Fibroblast of skin of back (primary cell): ENCODE measurements around the gene PTEN.
"Not testable (repeated sequence)": the region's sequence is repeated elsewhere in the genome, so short reads cannot be mapped to it uniquely, and the experiment has no call there.

Source experiments
- DNase-seq: peaks from one replicate; pipeline ENCODE4 v3.0.0-alpha.2; 2013

The PTEN gene

DNA sequence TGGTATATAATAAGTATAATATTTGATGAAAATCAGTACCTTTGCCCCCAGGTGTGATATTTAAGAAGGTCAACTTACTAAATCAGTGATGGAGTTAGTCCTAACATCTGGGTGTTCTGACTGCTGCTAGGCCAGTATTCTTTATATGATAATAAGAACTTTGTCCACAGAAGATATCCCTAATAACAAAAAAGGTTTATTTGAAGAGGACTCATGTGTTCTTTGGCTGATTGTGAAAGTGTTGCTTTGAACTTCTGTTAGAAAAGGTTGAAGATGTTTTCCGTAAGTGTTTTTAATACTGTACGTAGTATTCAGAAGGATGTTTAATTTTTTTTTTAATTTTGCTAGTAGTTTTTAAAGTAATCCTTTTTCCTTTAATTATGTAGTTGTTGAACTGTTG is 10.2 kb downstream of the PTEN start:
- DNase-seq: no peak

DNA sequence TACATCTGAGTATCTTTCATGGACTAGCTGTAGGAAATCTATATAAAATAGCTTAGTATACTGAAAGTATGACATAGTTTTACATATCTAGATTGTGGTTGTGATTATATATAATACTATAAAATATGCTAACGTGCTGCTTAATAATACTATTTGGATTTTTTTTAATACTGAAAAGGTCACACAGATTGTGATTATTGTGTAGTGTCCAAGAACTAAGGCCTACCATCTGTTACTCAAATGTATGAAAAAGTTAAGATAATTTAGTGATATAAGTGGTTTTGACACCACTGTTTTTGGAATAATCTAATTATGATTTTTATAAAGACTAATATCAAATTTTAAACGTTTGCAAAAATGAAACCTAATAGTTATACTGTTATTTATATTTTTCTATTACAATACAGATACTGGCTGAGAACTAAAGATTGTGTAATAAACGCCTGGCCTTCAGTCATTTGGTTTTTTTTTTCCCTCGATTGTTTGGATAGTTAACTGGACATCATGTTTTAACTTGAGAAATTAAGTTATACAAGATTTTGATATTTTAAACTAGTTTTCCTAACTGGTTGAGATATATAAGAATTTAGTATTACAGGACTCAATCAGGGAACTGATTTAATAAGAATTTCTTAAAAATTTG is 12.6 kb downstream of the PTEN start:
- no peak for DNase-seq

DNA sequence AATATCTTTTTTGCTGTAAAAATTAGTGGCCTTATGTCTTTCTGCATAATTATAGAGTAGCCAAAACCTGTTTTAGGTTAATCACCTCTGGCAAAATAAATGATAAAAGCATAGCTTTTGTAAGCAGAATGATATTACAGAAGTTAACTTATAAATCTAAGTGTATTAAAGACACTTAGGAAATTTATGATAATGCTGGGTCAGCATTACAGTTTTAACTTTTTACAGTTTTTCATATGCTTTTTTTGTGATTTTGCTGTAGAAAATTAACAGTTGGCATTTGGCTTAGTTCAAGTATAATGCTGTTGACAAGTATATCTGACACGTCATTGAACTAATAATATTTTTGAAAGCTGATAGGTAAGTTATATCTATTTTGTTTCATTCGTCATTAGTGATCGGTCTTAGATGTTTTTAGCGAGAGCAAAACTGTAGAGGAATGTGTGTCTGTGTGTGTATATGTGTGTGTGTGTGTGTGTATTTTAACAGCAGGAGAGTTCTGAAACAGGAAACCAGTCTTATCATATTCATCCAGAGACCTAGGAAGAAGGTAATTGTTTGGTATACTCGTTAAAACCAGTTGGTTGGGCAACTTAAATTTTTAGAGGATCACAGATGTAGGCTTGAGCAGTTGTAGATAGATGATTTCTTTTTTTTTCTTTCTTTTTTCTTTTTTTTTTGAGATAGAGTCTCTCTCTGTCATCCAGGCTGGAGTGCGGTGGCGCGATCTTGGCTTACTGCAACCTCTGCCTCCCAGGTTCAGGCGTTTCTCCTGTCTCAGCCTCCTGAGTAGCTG is 15.4 kb downstream of the PTEN start:
- no peak for DNase-seq

DNA sequence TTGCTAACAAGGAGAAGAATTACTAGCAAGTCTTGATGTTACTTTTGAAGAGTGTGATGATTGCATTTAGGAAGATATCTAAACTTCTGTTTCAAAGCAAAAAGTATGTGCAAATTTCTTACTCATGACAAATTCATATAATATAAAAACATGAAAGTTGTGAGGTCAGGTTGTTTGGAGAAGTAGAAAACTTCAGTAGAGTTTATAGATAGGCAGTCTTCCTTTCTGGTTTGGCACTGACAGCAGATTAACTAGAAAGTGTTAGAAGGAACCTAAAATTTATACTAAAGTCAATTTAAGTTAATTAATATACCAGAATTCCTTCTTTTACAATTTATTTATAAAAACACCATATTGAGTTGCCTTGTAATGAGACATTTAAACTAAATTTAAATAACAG is 16.9 kb downstream of the PTEN start:
- no peak for DNase-seq

DNA sequence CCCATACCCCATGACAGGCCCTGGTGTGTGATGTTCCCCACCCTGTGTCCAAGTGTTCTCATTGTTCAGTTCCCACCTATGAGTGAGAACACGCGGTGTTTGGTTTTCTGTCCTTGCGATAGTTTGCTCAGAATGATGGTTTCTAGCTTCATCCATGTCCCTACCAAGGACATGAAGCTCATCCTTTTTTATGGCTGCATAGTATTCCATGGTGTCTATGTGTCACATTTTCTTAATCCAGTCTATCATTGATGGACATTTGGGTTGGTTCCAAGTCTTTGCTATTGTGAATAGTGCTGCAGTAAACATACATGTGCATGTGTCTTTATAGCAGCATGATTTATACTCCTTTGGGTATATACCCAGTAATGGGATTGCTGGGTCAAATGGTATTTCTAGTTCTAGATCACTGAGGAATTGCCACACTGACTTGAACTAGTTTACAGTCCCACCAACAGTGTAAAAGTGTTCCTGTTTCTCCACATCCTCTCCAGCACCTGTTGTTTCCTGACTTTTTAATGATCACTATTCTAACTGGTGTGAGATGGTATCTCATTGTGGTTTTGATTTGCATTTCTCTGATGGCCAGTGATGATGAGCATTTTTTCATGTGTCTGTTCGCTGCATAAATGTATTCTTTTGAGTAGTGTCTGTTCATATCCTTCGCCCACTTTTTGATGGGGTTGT is 18.1 kb downstream of the PTEN start:
- DNase-seq: not testable (repeated sequence)

DNA sequence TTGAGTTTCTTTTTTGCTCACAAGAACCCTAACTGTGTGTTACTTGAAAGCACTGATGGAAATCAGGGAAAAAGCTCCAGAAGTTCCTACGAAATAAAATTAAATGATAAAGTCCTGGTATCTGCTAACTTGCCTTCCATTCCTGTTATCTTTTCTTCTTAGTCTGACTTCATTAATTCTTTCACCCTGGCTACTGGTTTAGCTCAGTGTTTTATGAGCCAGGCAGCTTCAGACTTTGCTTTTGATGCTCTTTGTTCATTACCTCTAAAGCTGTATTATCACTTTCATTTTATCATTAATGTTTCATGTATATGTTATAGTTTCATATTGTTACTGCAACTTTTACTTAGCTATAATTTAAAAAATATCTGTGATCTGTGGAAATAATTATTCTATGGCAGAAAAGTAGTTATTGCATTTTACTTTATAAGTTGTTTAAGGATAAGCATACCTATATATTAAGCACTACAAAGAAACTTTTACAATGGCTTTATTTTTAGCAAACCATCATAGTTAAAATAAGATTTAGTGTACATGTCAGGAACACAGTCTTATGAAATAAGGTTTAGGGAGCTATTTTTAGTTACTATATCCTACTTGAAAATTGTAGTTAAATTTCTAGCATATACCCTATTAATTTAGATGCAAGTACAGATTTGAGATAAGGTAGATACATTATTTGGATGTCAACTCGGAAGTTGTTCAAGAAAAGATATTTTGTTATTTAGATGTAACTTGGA is 19.3 kb downstream of the PTEN start:
- DNase-seq: no peak

DNA sequence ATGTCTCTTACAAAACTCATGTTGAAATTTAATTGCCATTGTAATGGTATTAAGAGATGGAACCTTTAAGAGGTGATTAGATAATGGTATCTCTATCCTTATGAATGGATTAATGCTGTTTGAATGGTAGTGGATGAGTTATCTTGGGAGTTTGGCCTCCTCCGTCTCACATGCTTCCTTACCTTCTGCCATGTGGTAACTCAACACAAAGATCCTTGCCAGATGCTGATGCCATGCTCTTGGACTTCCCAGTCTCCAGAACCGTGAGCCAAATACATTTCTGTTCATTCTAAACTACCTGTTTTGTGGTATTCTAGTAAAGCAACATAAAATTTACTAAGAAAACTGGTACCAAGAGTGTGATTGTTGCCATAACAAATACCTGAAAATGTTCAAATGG is 23.2 kb downstream of the PTEN start:
- DNase-seq: no peak

DNA sequence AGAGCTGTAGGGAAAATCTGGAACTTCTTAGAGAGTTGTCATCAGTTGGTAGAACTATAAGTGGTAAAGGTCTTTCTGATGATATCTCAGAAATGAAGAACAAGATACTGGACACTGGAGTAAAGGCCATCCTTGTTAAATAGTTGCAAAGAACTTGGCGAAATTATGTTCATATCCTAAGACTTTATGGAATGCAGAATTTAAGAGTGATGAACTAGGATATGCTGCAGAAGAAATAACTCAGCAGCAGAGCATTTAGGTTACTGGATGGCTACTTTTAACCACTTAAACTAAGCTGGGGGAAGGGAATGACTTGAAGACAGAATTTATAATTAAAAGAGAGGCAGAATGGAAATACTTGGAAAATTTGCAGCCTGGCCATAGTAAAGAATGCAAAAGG is 23.7 kb downstream of the PTEN start:
- peak; percentile 56 for DNase-seq

DNA sequence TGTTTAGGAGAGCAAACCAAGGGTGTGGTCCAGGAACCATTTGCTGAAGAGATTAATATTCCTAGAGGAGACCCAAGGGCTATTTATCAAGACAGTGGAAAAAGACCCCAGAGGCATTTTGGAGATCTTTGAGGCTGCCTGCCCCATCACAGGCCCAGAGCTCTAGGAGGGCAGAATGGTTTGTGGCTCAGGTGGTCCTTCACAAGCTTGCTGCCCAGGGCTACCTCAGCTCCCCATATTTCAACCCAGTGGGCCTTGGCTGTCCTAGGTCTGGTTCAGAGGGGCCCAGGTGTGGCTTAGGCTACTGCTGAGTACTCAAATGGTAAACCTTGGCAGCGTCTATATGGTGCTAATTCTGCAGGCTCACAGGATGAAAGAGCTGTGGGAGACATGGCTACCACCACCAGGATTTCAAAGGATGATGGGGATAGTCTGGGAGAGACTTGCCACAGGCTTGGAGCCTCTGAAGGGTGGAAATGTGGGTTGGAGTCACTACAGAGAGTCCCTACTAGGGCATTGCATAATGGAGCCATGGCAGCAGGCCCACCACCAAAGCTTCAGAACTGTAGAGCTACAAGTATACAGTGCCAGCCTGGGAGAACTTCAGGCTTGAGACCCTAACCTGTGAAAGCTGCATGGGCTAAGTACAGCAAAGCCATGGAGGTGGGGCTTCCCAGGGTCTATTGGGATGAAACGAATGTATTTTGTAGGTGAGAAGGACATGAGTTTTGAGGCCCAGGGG is 24.3 kb downstream of the PTEN start:
- DNase-seq: no peak

DNA sequence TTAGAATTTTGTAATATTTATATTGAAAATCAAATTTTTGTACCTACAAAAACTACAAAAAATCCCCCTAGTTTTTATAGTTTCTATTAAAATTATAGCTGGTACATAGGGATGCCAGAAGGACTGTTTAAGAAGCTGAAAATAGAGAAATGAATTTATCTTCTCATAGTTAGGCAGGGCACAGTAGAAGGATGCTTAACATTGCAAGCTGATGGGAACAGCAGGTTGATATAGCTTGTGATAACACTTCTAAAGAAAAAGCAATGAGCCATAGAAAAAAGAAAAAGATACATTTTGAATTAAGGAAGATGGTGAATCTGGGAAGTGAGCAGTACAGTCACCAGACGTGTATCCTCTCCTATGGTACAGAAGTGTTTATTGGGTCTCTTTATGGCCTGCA is 32.0 kb downstream of the PTEN start:
- DNase-seq: no peak

DNA sequence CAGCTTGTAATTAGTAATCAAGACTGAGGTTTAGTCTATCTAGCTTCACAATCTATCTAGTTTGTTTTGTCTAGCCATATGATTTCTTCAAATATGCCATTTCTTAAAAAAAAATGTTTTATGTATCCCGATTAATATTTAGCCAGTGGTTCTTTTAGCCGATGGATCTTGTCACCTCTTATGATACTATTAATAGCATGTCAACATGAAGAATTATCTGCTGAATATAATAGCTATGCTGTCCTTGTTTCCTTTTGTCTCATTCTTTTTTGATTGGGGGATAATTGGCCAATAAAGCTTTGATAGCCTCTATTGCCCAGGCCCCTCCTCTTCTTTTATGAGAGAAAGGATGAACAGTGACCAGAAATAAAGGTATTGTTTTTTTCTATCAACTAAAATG is 32.8 kb downstream of the PTEN start:
- no peak for DNase-seq

DNA sequence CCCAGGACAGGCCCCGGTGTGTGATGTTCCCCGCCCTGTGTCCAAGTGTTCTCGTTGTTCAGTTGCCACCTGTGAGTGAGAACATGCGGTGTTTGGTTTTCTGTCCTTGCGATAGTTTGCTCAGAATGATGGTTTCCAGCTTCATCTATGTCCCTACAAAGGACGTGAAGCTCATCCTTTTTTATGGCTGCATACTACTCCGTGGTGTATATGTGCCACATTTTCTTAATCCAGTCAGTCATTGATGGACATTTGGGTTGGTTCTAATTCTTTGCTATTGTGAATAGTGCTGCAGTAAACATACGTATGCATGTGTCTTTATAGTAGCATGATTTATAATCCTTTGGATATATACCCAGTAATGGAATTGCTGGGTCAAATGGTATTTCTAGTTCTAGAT is 34.5 kb downstream of the PTEN start:
- DNase-seq: not testable (repeated sequence)

DNA sequence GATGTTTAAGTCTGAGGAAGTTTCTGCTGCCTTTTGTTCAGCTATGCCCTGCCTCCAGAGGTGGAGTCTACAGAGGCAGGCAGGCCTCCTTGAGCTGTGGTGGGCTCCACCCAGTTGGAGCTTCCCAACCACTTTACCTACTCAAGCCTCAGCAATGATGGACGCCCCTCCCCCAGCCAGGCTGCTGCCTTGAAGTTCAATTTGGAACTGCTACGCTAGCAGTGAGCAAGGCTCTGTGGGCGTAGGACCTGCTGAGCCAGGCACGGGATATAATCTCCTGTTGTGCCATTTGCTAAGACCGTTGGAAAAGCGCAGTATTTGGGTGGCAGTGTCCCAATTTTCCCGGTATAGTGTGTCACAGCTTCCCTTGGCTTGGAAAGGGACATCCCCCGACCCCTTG is 40.0 kb downstream of the PTEN start:
- not testable (repeated sequence) for DNase-seq

DNA sequence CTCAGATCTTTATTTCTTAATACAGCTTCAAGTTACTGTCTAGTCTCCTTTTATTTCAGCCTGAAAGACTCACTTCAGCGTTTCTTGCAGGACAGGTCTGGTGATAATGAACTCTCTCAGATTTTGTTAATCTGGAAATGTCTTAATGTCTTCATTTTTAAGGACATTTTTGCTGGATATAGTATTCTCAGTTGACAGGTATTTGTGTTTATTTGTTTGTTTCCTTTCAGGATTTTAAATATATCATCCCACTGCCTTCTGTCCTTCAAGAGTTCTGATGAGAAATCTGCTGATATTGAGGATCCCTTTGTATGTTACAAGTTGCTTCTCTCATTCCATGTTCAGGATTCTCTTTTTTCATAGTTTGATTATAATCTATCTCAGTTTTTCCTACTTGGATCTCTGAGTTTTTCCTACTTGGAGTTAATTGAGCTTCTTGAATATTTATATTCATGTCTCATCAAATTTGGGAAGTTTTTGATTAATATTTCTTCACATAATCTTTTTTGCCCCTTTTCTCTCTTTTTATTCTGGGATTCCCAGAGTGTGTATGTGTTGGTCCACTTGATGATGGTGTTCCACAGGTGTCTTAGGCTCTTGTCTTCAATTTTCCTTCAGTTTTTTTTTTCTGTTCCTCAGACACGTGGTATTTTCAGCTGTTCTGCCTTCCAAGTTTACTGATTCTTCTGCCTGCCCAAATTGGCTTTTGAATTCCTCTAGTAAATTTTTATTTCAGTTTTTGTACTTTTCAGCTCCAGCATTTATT is 49.9 kb downstream of the PTEN start:
- DNase-seq: no peak

DNA sequence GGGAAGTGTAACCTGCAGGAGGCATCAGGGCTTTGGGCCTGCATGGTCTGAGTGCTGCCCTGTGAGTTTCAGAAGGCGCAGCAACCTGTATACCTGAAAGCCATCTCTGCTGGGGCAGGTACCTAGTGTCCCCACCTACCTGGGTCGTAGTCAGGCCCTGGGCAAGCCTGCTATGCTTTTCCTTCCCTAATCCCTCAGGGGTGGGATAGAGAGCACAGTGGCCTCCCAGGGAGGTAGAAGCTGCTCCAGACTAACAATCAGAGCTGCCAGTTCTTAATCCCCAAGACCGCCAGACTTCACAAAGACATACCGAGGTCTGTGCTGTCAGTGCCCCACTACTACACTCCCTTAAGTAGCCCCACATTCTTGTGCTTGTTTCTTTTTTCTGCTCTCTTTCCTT is 52.0 kb downstream of the PTEN start:
- no peak for DNase-seq

DNA sequence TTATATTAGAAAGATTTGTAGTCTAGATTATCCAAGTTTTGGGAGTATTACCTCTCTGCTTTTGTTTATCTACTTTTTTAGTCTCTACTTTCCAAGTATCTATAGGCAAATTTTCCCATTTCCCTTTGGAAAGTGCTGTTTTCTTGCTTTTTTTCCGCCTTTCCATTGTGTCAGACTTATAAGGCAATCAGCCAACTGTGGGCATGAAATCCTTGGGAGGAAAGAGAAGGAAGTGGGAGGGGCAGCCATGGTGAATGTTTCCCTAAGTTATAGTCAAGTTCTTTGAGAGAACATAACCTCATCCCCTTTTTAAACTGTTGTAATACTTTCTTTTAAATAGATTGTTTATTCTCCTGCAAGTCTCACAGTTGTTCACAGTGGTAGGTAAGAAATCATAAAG is 52.6 kb downstream of the PTEN start:
- DNase-seq: peak; percentile 37

DNA sequence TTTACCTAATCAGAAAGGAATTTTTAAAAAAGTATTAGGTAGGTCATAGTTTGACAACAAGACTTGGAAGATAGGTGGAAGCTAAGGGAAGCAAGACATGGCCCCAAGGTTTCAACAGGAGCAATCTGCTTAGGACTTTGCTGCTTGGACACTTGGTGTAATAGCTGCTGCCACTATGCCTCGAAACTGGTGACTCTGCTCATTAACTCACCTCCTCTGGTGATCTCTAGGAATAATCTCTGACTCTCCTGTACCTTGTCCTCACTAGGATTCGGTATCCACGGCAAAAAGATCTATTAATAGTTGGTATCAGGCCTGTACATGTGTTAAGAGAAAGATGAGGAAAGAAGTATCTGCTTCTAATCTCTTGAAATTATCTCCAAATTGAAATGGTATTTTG is 53.1 kb downstream of the PTEN start:
- no peak for DNase-seq

DNA sequence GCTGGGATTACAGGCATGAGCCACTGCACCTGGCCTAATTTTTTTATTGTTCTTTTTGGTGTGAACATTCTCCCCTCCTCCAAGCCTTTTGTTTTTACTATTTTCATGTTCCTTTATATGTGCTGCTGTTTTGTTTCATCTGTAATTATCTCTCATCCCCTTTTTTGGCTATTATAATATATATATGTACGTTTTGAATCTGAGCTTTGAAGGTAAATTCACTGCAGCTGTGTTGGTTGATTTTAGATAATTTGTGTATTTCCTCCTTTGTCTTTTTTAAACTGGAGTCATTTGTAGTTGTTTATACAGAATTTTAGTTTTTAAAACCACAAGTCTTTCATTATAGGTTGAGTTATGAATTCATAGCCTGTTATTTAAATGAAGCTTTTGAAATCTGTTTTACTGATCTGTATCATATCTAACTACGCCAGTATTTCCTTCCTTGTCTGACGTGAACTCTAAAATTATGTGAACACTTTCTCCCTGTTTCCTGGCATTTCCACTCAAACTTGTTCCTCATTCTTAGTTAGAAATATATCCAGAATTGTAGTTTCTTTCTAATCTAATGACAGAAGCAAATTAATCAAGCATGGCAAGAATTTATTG is 54.9 kb downstream of the PTEN start:
- DNase-seq: no peak

DNA sequence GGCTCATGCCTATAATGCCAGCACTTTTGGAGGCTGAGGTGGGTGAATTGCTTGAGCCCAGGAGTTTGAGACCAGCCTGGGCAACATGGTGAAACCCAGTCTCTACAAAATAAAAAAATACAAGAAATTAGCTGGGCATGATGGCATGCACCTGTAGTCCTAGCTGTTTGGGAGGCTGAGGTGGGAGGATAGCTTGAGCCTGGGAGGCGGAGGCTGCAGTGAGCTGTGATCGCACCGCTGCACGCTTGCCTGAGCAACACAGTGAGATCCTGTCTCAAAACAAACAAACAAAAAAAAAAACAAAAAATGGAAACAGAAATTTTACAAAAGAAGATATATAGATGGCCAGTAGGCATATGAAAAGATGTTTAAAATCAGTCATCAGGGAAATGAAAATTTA is 57.1 kb downstream of the PTEN start:
- DNase-seq: no peak

DNA sequence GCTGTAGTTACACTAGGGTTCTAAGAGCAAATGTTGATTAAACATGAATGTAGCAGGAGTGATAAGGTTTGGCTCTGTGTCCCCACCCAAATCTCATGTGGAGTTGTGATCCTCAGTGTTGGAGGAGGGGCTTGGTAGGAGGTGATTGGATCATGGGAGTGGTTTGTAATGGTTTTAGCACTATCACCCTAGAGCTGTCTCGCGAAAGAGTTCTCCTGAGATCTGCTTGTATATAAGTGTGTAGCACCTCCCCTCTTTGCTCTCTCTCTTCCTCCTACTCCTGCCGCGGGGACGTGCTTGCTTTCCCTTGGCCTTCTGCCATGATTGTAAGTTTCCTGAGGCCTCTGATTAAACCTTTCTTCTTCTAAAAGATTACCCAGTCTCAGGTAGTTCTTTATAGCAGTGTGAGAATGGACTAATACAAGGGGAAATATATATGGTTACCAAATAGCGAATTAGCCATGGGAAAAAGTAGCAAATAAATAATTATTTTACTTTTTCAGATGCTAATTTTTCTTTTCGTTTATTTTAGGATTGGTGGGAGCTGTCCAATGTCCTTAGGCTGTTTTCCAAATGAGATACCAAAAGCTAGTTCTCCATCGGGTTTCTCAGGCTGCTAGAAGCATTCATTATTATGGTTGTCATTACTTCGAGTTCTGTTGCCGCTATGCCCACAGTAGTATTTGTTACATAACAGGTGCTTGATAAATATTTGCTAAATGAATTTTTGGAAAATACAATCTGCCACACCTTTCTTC is 58.7 kb downstream of the PTEN start:
- DNase-seq: no peak
